Ecto neural progenitor cell (in vitro differentiated cells): ENCODE data around the gene CCDC142.
"Not testable (repeated sequence)": the region's sequence is repeated elsewhere in the genome, so short reads cannot be mapped to it uniquely, and the experiment has no call there.

ENCODE experiments used
- DNase-seq: peaks from one replicate; pipeline ENCODE4 v3.0.0-alpha.2; 2018; ENCODE audit warnings: low spot score

Gene CCDC142

GRCh38 chr2:74498500-74499266, 15.9 kb upstream of the CCDC142 start:
- DNase-seq, result peak; percentile 66

- peak; percentile 69 for DNase-seq
These were observed 15.1 kb upstream of the CCDC142 start for GRCh38 chr2:74497777-74498499.

- DNase-seq, result no peak
These were observed 14.4 kb upstream of the CCDC142 start for GRCh38 chr2:74496997-74497776.

GRCh38 chr2:74495440-74495839, 12.6 kb upstream of the CCDC142 start:
- no peak for DNase-seq

GRCh38 chr2:74493546-74493945, 10.7 kb upstream of the CCDC142 start:
- no peak for DNase-seq

- no peak for DNase-seq
These were observed 9.1 kb upstream of the CCDC142 start for GRCh38 chr2:74491648-74492544.

- no peak for DNase-seq
These were observed 7.1 kb upstream of the CCDC142 start for GRCh38 chr2:74489906-74490305.

- DNase-seq, result no peak
These were observed 6.1 kb upstream of the CCDC142 start for GRCh38 chr2:74488643-74489481.

GRCh38 chr2:74486141-74486540, 3.3 kb upstream of the CCDC142 start:
- DNase-seq, result no peak

GRCh38 chr2:74483675-74484164, 922 bp upstream of the CCDC142 start:
- not testable (repeated sequence) for DNase-seq

GRCh38 chr2:74481961-74482800, 617 bp downstream of the CCDC142 start:
- no peak for DNase-seq

- no peak for DNase-seq
These were observed 1.4 kb downstream of the CCDC142 start for GRCh38 chr2:74481431-74481830.

- no peak for DNase-seq
These were observed 7.9 kb downstream of the CCDC142 start for GRCh38 chr2:74474899-74475298.

- DNase-seq, result no peak
These were observed 8.3 kb downstream of the CCDC142 start for GRCh38 chr2:74474481-74474880.

- no peak for DNase-seq
These were observed 9.9 kb downstream of the CCDC142 start for GRCh38 chr2:74472945-74473258.

- peak; percentile 95 for DNase-seq
These were observed 10.5 kb downstream of the CCDC142 start, which contains the start of gene MRPL53 for GRCh38 chr2:74472086-74472944. TSS of gene MRPL53 (minus strand) at chr2:74472680. CDS start at chr2:74472660, 20 bp downstream.

- DNase-seq, result no peak
These were observed 11.3 kb downstream of the CCDC142 start for GRCh38 chr2:74471332-74472065.

- not testable (repeated sequence) for DNase-seq
These were observed 12.1 kb downstream of the CCDC142 start for GRCh38 chr2:74470742-74471141.
